HCT116 (cell line): ENCODE measurements around the gene MECP2.

Experiments
- CEBPB ChIP-seq: IDR thresholded peaks from 2 replicates; pipeline ENCODE4 v1.6.1; 2012; ENCODE audit warnings: low read depth
- POLR2A ChIP-seq: IDR thresholded peaks from 2 replicates; pipeline ENCODE4 v1.7.0; 2011; ENCODE audit warnings: borderline replicate concordance; ENCODE audit not compliant: insufficient read depth, insufficient read length; ENCODE audit errors: extremely low read depth
- YY1 ChIP-seq: IDR thresholded peaks from 2 replicates; pipeline ENCODE4 v1.6.1; 2011; ENCODE audit warnings: low read length, low read depth, moderate library complexity, mild to moderate bottlenecking; ENCODE audit not compliant: insufficient replicate concordance; ENCODE audit errors: extremely low read depth
- TF ChIP-seq, protein P1 (sequence below), 3 experiments: fragments of 200-600 bp in 1 of 3; sonication (generic) in 1 of 3; IDR thresholded peaks in 2 of 3; conservative IDR thresholded peaks in 1 of 3; 2 replicates each; pipeline ENCODE4 v1.5.1; 2012 to 2017; ENCODE audit warnings: low read depth in 2 of 3, low read length in 2 of 3, antibody characterized with exemption in 1 of 3, borderline replicate concordance in 1 of 3, control low read depth in 1 of 3, mild to moderate bottlenecking in 1 of 3, mixed read lengths in 1 of 3, mixed run types in 1 of 3, moderate library complexity in 1 of 3; ENCODE audit not compliant: insufficient read depth in 1 of 3

DNA sequence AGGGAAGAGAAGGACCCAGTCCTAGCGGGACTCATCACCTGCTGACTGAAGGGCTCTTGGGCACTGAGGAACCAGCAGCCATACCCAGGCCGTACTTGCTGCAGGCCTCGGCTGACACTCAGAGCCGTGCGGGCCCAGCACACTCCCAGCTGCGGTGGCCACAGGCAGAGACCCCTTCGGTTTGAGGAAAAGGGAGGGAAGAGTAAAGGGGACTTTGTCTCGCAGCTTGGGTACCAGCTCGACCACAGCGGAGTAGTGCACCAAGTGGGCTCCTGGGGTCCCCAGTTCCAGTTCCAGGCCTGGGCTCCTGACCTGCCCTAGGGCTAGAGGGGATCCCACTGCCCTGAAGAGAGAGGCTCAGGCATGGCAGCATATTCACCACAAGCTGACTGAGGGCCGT, 28.6 kb upstream of the MECP2 start:
- TF ChIP-seq, protein P1, sequence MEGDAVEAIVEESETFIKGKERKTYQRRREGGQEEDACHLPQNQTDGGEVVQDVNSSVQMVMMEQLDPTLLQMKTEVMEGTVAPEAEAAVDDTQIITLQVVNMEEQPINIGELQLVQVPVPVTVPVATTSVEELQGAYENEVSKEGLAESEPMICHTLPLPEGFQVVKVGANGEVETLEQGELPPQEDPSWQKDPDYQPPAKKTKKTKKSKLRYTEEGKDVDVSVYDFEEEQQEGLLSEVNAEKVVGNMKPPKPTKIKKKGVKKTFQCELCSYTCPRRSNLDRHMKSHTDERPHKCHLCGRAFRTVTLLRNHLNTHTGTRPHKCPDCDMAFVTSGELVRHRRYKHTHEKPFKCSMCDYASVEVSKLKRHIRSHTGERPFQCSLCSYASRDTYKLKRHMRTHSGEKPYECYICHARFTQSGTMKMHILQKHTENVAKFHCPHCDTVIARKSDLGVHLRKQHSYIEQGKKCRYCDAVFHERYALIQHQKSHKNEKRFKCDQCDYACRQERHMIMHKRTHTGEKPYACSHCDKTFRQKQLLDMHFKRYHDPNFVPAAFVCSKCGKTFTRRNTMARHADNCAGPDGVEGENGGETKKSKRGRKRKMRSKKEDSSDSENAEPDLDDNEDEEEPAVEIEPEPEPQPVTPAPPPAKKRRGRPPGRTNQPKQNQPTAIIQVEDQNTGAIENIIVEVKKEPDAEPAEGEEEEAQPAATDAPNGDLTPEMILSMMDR (IDR thresholded peaks at IDR 0.05 in 2 of 3, conservative IDR thresholded peaks at IDR 0.05 in 1 of 3; ENCODE audit: borderline replicate concordance in 1 of 3, insufficient read depth in 1 of 3, low read depth in 2 of 3, low read length in 2 of 3), result no peak
- TF ChIP-seq POLR2A (no peak), YY1 (no peak), CEBPB (no peak)
